Measurements from ENCODE around the gene NDUFAF3. TPM values are rescaled to one million over a fixed set of nuclear protein-coding genes. Genes with fewer than 3 reads are reported as not detected.

The NDUFAF3 gene
- total RNA-seq, 1 donor from 2014 or later, result 61.4 TPM

Small RNA genes within 50 kb of the gene (microRNA-seq; reads per million reads assigned to microRNA genes)
- gene MIR191 (7,195 reads per million, percentile 94 among the genes with 10 or more reads in this experiment), gene MIR425 (7,049 reads per million, percentile 94 among the genes with 10 or more reads in this experiment)

Other genes with a start within 250 kb of the NDUFAF3 start
- 34.1 to 37.5 TPM (median 35.4 TPM) in 3 replicates for gene PRKAR2A, start 174.2 kb upstream of the NDUFAF3 start, total RNA-seq
- gene SLC25A20, start 123.2 kb upstream of the NDUFAF3 start, total RNA-seq, result 9.7 to 10.7 TPM (median 10.5 TPM) in 3 replicates
- gene ARIH2, start 103.3 kb upstream of the NDUFAF3 start, total RNA-seq, result 87.0 to 102 TPM (median 100 TPM) in 3 replicates
- gene P4HTM, start 31.9 kb upstream of the NDUFAF3 start, total RNA-seq, result 57.9 to 59.9 TPM (median 58.4 TPM) in 3 replicates
- 384 to 409 TPM (median 396 TPM) in 3 replicates for gene WDR6, start 14.7 kb upstream of the NDUFAF3 start, total RNA-seq
- gene DALRD3, start 3.5 kb upstream of the NDUFAF3 start, total RNA-seq, result 22.1 to 24.2 TPM (median 23.4 TPM) in 3 replicates
- gene IMPDH2, start 7.3 kb downstream of the NDUFAF3 start, total RNA-seq, result 207 to 217 TPM (median 216 TPM) in 3 replicates
- gene QRICH1, start 72.0 kb downstream of the NDUFAF3 start, total RNA-seq, result 130 to 133 TPM (median 132 TPM) in 3 replicates
- gene QARS1, start 82.6 kb downstream of the NDUFAF3 start, total RNA-seq, result 364 to 373 TPM (median 373 TPM) in 3 replicates
- 76.2 to 79.7 TPM (median 76.6 TPM) in 3 replicates for gene USP19, start 98.7 kb downstream of the NDUFAF3 start, total RNA-seq
- gene LAMB2, start 110.9 kb downstream of the NDUFAF3 start, total RNA-seq, result 335 to 359 TPM (median 348 TPM) in 3 replicates
- 28.7 to 29.8 TPM (median 28.9 TPM) in 3 replicates for gene CCDC71, start 144.2 kb downstream of the NDUFAF3 start, total RNA-seq
- gene KLHDC8B, start 149.5 kb downstream of the NDUFAF3 start, total RNA-seq, result 51.2 to 58.8 TPM (median 55.5 TPM) in 3 replicates

All from mesothelial cell of epicardium (in vitro differentiated cells).